ENCODE data around the gene C2CD2L. TPM values are rescaled to one million over a fixed set of nuclear protein-coding genes. Genes with fewer than 3 reads are reported as not detected.
A peak's percentile ranks its signal among the peaks of the same experiment; 100 is the strongest.

The C2CD2L gene
- total and polyA plus RNA-seq, 2 of the 13 experiments (the other 11 are each of a cell fraction or from before 2014, with no cell fraction given), result 3.7 to 5.5 TPM

DNA sequence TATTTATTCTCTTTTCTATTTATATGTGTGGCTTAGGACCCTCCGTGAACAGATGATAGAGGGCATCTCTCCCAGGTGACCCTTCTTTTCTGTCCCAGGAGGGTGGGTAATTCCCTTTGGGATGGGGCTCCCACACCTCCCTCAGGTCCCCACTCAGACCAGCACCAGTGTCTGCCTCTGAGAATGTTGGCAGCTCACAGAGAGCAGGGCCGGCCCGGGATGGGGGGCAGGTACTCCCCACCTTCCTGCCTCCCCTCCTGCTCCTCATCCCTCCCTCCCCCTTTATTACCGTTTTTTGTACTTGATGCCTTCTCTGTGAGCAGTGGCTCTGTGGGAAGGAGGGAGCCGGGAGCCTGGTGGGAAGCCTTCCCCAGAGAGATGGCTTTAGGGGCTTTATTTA lies 9.5 kb downstream of the C2CD2L start (continued):
- TF ChIP-seq RBAK (CRISPR knock-in tag; IDR thresholded peaks at IDR 0.05) (no peak), ZNF652 (CRISPR knock-in tag; IDR thresholded peaks at IDR 0.05; ENCODE audit: borderline replicate concordance, low read depth) (no peak), MTA1 (CRISPR knock-in tag; IDR thresholded peaks at IDR 0.05; ENCODE audit: borderline replicate concordance) (no peak), ZZZ3 (CRISPR knock-in tag; IDR thresholded peaks at IDR 0.05; ENCODE audit: borderline replicate concordance) (no peak), SRSF9 (IDR thresholded peaks at IDR 0.05; ENCODE audit: borderline replicate concordance, insufficient read depth, low read depth, low read length, poor library complexity, severe bottlenecking) (no peak), DNMT3B (CRISPR knock-in tag; conservative IDR thresholded peaks at IDR 0.05) (no peak)
- TF ChIP-seq, protein P1, sequence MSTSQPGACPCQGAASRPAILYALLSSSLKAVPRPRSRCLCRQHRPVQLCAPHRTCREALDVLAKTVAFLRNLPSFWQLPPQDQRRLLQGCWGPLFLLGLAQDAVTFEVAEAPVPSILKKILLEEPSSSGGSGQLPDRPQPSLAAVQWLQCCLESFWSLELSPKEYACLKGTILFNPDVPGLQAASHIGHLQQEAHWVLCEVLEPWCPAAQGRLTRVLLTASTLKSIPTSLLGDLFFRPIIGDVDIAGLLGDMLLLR (CRISPR knock-in tag; IDR thresholded peaks at IDR 0.05), result no peak

DNA sequence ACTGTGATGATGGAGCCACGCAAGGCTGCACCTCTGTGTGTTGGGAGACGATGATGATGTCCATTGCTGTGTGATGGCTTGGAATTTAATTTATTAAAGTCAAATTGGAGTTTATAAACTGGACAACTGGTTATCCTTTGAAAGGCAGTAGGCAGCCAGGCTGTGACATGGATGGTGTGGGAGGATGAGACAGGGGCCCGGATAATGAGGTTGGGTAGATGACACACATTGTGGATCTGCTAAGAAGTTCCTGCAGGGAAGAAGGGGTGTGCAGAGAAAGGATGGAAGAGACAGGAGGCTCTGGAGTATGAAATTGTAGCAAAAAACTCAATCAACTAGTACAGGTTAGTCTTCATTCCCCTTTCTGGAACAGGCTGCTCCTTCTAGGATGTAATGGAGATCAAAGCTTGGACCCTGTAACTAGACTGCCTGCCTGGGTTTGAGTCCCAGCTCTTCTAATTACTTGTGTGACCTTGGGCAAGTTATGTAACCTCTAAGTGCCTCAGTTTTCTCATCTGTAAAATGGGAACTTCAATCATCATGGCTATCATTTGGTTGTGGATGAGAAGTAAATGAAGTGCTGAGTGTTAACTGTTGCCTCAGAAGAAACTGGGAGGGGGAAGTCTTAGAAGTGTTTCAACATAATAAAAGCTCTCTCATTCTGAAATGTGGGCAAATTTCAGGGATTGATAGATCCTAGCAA lies 10.0 kb downstream of the C2CD2L start:
- Histone ChIP-seq H3K36me3 (replicated peaks in 1 of 2; ENCODE audit: control insufficient read depth in 1 of 2, insufficient read depth in 2 of 2, low read length in 2 of 2) (peaks cover 12 to 17% of the 10 kb centered on the region in 2 experiments), H3K4me2 (ENCODE audit: low read depth, low read length) (no peak overlapping the region), H3K9ac (ENCODE audit: insufficient read depth, low read depth, low read length) (no peak overlapping the region), H4K20me1 (ENCODE audit: insufficient read depth, low read length) (no peaks in the 10 kb centered on the region), H2AFZ (ENCODE audit: low read length) (no peak overlapping the region), H3K9me3 (ENCODE audit: low read length) (no peaks in the 10 kb centered on the region), H3K4me1 (ENCODE audit: insufficient read depth, low read length) (peaks cover 13% of the 10 kb centered on the region), H3K4me3 (replicated peaks in 1 of 3; ENCODE audit: insufficient read depth in 1 of 3, low read depth in 2 of 3, low read length in 3 of 3) (no peak overlapping the region), H3K79me2 (ENCODE audit: insufficient read depth, low read length) (peaks cover 8% of the 10 kb centered on the region), H3K27me3 (ENCODE audit: control insufficient read depth in 1 of 2, insufficient read depth in 2 of 2, low read length in 2 of 2) (no peaks in the 10 kb centered on the region; a peak in 1 of 5 replicates), H3K27ac (ENCODE audit: extremely low read length, insufficient read depth, low read length) (no peak overlapping the region)
- in situ Hi-C loops (cut with HindIII; ENCODE audit: extremely low pct_ligation_motif_present, low pct_unique_long_range_greater_than_20kb) (no loop called here), intact Hi-C loops (cut with micrococcal nuclease; ENCODE audit: unreplicated experiment) (no loop called here)
- no peak for TF ChIP-seq ZNF607 (CRISPR knock-in tag; IDR thresholded peaks at IDR 0.05; ENCODE audit: borderline replicate concordance)
- no peak for TF ChIP-seq ZC3H4 (CRISPR knock-in tag; IDR thresholded peaks at IDR 0.05; ENCODE audit: borderline replicate concordance)
- TF ChIP-seq ATF1 (CRISPR knock-in tag; IDR thresholded peaks at IDR 0.05), result no peak
- peak; percentile 88 for TF ChIP-seq ZNF629 (CRISPR knock-in tag; conservative IDR thresholded peaks at IDR 0.05)
- TF ChIP-seq CHD2 (IDR thresholded peaks at IDR 0.05; ENCODE audit: low read depth, low read length), result no peak
- TF ChIP-seq CHD4 (IDR thresholded peaks at IDR 0.05; ENCODE audit: borderline replicate concordance, low read length), result peak; percentile 56; the same call in 1 of the 2 replicates
- CTCF ChIA-PET (ENCODE audit: low intra/inter-chr PET ratio, low total read pairs), result no interaction called here
- no peak for DNase-seq (ENCODE audit: low spot score)
- FAIRE-seq, result no peak
- BruUV-seq (replicated peaks), result no TSS peak
- no peak for ATAC-seq
- POLR2A ChIA-PET, result no interaction called here
- 87% methylated on average over 3 of the region's 3 CpGs for WGBS (ENCODE audit: low lambda C conversion rate)

All from HepG2 (cell line).